BLaER1 treated with 17β-estradiol and CSF1 and Interleukin-3, amounts not matched to agents 10 nM and 100 nM (cell line): ENCODE measurements around the gene ESM1.
"Not testable (repeated sequence)": the region's sequence is repeated elsewhere in the genome, so short reads cannot be mapped to it uniquely, and the experiment has no call there.

Source experiments
- H3K27ac ChIP-seq, 11 experiments: shearing (Covaris generic); formaldehyde crosslinking; 2 replicates each; pipeline ENCODE4 v1.8.1; 2022
- H3K27me3 ChIP-seq, 11 experiments: shearing (Covaris generic); formaldehyde crosslinking; 2 replicates each; pipeline ENCODE4 v1.8.1; 2022
- H3K36me3 ChIP-seq, 11 experiments: shearing (Covaris generic); formaldehyde crosslinking; 2 replicates each; pipeline ENCODE4 v1.8.1; 2022
- H3K4me1 ChIP-seq, 10 experiments: shearing (Covaris generic); formaldehyde crosslinking; 2 replicates each; pipeline ENCODE4 v1.8.1; 2022
- H3K4me2 ChIP-seq, 11 experiments: shearing (Covaris generic); formaldehyde crosslinking; 2 replicates each; pipeline ENCODE4 v1.8.1; 2022
- H3K4me3 ChIP-seq, 10 experiments: shearing (Covaris generic); formaldehyde crosslinking; 2 replicates each; pipeline ENCODE4 v1.8.1; 2022
- H3K9ac ChIP-seq, 11 experiments: shearing (Covaris generic); formaldehyde crosslinking; 2 replicates each; pipeline ENCODE4 v1.8.1; 2022
- H3K9me3 ChIP-seq, 11 experiments: shearing (Covaris generic); formaldehyde crosslinking; replicated peaks in 1 of 11; 2 replicates each; pipeline ENCODE4 v1.8.1; 2022
- H4K20me1 ChIP-seq, 11 experiments: shearing (Covaris generic); formaldehyde crosslinking; 2 replicates each; pipeline ENCODE4 v1.8.1; 2022
- Cebpa-rat ChIP-seq, 11 experiments: shearing (Covaris generic); IDR thresholded peaks; 2 replicates each; pipeline ENCODE4 v1.8.1; 2022

ESM1 gene

DNA sequence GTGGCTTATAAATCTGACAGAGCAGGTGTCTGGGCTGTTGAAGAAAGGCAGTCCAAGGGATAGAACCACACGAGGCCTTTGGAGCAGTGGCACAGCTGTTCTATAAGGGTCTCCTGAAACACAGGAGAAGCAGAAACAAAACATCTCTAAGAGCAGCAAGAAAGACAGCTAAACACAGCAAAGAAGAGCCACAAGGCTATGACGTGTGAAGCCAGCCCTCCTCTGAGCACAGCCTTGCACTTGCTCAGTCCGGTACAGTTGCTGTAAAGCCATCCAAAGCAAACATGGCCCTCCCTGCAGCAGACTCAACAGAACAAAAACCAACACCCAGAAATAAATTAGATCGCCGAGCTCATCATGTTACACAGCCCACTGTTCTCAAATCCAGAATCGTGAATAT lies 36.0 kb upstream of the ESM1 start:
- Histone ChIP-seq H3K4me2 (peak overlapping the region in 4 of 11 experiments; percentile 1 to 44 (median 24); a peak in 4 of 22 replicates), H3K9me3 (peaks cover 0 to 6% (median 2%) of the 10 kb centered on the region in 11 experiments; a peak in 6 of 22 replicates), H3K36me3 (no peaks in the 10 kb centered on the region), H3K27ac (no peak overlapping the region), H3K9ac (no peak overlapping the region), H3K4me3 (no peak overlapping the region), H3K27me3 (no peaks in the 10 kb centered on the region), H3K4me1 (peaks cover 0 to 17% (median 12%) of the 10 kb centered on the region in 10 experiments; a peak in 12 of 20 replicates), H4K20me1 (no peaks in the 10 kb centered on the region)
- no peak for TF ChIP-seq Cebpa-rat (IDR thresholded peaks at IDR 0.05)

- peak overlapping the region in 4 of 11 experiments; percentile 25 to 37 (median 30); a peak in 5 of 22 replicates for H3K4me2 ChIP-seq
- H3K9me3 ChIP-seq, result peaks cover 50 to 90% (median 68%) of the 10 kb centered on the region in 11 experiments
- not testable (repeated sequence) for H3K36me3 ChIP-seq, H3K27ac ChIP-seq, H3K27me3 ChIP-seq, H3K9ac ChIP-seq, H4K20me1 ChIP-seq, H3K4me3 ChIP-seq
- peaks cover 0 to 10% (median 3%) of the 10 kb centered on the region in 10 experiments; a peak in 5 of 20 replicates for H3K4me1 ChIP-seq
Observed at GRCh38 chr5:55010149-55010548, 24.8 kb upstream of the ESM1 start.

DNA sequence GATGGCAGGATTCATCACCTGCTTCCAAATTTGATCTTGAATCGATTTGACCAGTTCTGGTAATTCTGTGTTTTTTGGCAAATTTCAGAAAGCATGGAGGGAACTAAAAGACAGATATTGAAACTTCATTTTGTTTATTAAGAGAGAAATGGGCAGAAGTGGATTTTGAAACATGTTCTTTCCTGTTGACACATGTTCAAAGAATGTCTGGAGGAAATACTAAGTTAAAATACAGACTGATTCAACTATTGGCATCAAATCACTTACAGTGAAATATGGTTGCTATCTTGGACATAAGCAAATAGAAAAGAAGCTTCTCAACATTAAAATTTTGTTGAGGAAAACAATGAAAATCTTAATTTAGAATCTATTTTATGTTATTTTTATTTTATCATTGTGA lies 19.3 kb upstream of the ESM1 start:
- TF ChIP-seq Cebpa-rat (IDR thresholded peaks at IDR 0.05), result no peak
- Histone ChIP-seq H3K27me3 (no peaks in the 10 kb centered on the region), H3K27ac (no peak overlapping the region), H3K9me3 (peaks cover 10 to 44% (median 31%) of the 10 kb centered on the region in 11 experiments; a peak in 19 of 22 replicates), H3K4me2 (no peak overlapping the region), H3K4me3 (no peak overlapping the region), H4K20me1 (no peaks in the 10 kb centered on the region), H3K9ac (no peak overlapping the region), H3K4me1 (no peaks in the 10 kb centered on the region), H3K36me3 (no peaks in the 10 kb centered on the region)

DNA sequence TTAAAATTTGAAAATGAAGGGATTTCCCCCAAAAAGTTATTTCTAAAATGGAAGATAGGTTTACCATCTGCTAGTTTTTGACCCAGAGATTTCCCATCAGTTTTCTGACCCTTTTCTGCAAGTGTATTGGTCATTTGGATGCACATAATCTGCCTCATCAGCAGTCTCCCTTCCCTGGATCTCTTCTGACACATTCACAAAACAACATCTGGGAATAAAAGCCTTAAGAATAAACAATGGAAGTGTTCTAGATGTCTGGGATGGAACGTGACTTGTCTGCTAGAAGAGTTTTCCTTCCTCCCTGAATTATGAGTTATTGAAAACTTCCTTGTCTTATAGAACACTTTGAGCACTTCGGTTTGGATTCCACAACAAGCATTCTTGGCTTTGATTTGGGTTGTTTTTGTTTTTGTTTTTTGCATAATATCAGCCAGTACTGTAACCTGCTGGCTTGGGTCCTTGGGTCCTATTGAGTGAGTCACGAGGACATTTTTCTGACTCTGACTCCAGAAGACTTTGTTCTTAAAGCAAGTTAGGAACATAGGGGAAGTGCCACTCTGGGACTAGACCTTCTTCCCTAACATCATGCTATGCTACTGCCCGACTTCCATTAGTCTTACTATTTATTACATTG lies 18.2 kb upstream of the ESM1 start:
- H3K27me3 ChIP-seq, result no peaks in the 10 kb centered on the region
- H3K9me3 ChIP-seq, result peaks cover 10 to 40% (median 27%) of the 10 kb centered on the region in 11 experiments; a peak in 19 of 22 replicates
- no peaks in the 10 kb centered on the region for H4K20me1 ChIP-seq
- no peaks in the 10 kb centered on the region for H3K36me3 ChIP-seq
- H3K9ac ChIP-seq, result no peak overlapping the region
- no peak for TF ChIP-seq Cebpa-rat (IDR thresholded peaks at IDR 0.05)
- no peak overlapping the region for H3K27ac ChIP-seq
- no peak overlapping the region for H3K4me3 ChIP-seq
- no peaks in the 10 kb centered on the region for H3K4me1 ChIP-seq
- H3K4me2 ChIP-seq, result no peak overlapping the region

GRCh38 chr5:55002166-55002565 lies 16.8 kb upstream of the ESM1 start:
- H3K36me3 ChIP-seq, H3K27ac ChIP-seq, H3K4me1 ChIP-seq, H4K20me1 ChIP-seq, H3K4me2 ChIP-seq, H3K27me3 ChIP-seq, H3K9ac ChIP-seq, H3K4me3 ChIP-seq: not testable (repeated sequence)
- H3K9me3 ChIP-seq, result peaks cover 4 to 38% (median 22%) of the 10 kb centered on the region in 11 experiments; a peak in 18 of 22 replicates

- H3K36me3 ChIP-seq, result no peaks in the 10 kb centered on the region
- H3K4me3 ChIP-seq, result no peak overlapping the region
- H3K27me3 ChIP-seq, result no peaks in the 10 kb centered on the region
- no peak for TF ChIP-seq Cebpa-rat (IDR thresholded peaks at IDR 0.05)
- H3K9ac ChIP-seq, result no peak overlapping the region
- no peak overlapping the region for H3K4me2 ChIP-seq
- H3K27ac ChIP-seq, result no peak overlapping the region
- peaks cover 0 to 22% (median 10%) of the 10 kb centered on the region in 11 experiments; a peak in 12 of 22 replicates for H3K9me3 ChIP-seq
- no peaks in the 10 kb centered on the region for H4K20me1 ChIP-seq
- no peaks in the 10 kb centered on the region for H3K4me1 ChIP-seq
Observed at GRCh38 chr5:54997081-54997480, 11.7 kb upstream of the ESM1 start.

GRCh38 chr5:54996466-54996865 lies 11.1 kb upstream of the ESM1 start:
- Histone ChIP-seq H3K4me3 (no peak overlapping the region), H3K9me3 (peaks cover 0 to 15% (median 10%) of the 10 kb centered on the region in 11 experiments; a peak in 12 of 22 replicates), H3K27ac (no peak overlapping the region), H3K4me2 (no peak overlapping the region), H3K4me1 (no peaks in the 10 kb centered on the region), H4K20me1 (no peaks in the 10 kb centered on the region), H3K27me3 (no peaks in the 10 kb centered on the region), H3K36me3 (no peaks in the 10 kb centered on the region), H3K9ac (no peak overlapping the region)
- TF ChIP-seq Cebpa-rat (IDR thresholded peaks at IDR 0.05), result no peak

- no peak overlapping the region for H3K27ac ChIP-seq
- H3K4me2 ChIP-seq, result no peak overlapping the region
- no peaks in the 10 kb centered on the region for H3K27me3 ChIP-seq
- no peaks in the 10 kb centered on the region for H3K36me3 ChIP-seq
- no peaks in the 10 kb centered on the region for H3K4me1 ChIP-seq
- peaks cover 0 to 15% (median 10%) of the 10 kb centered on the region in 11 experiments; a peak in 12 of 22 replicates for H3K9me3 ChIP-seq
- H3K4me3 ChIP-seq, result no peak overlapping the region
- H3K9ac ChIP-seq, result no peak overlapping the region
- no peaks in the 10 kb centered on the region for H4K20me1 ChIP-seq
- TF ChIP-seq Cebpa-rat (IDR thresholded peaks at IDR 0.05), result no peak
Observed at GRCh38 chr5:54995168-54995567, 9.8 kb upstream of the ESM1 start.

- no peaks in the 10 kb centered on the region for H3K36me3 ChIP-seq
- TF ChIP-seq Cebpa-rat (IDR thresholded peaks at IDR 0.05), result no peak
- no peak overlapping the region for H3K27ac ChIP-seq
- H4K20me1 ChIP-seq, result no peaks in the 10 kb centered on the region
- H3K4me1 ChIP-seq, result no peaks in the 10 kb centered on the region
- no peak overlapping the region for H3K4me2 ChIP-seq
- H3K9me3 ChIP-seq, result peaks cover 0 to 15% (median 10%) of the 10 kb centered on the region in 11 experiments; a peak in 12 of 22 replicates
- no peak overlapping the region for H3K4me3 ChIP-seq
- H3K9ac ChIP-seq, result no peak overlapping the region
- no peaks in the 10 kb centered on the region for H3K27me3 ChIP-seq
Observed at GRCh38 chr5:54994628-54995027, 9.2 kb upstream of the ESM1 start.

- peaks cover 0 to 12% (median 9%) of the 10 kb centered on the region in 11 experiments; a peak in 11 of 22 replicates for H3K9me3 ChIP-seq
- no peaks in the 10 kb centered on the region for H4K20me1 ChIP-seq
- H3K9ac ChIP-seq, result no peak overlapping the region
- no peak overlapping the region for H3K4me3 ChIP-seq
- no peaks in the 10 kb centered on the region for H3K4me1 ChIP-seq
- no peaks in the 10 kb centered on the region for H3K27me3 ChIP-seq
- H3K4me2 ChIP-seq, result no peak overlapping the region
- TF ChIP-seq Cebpa-rat (IDR thresholded peaks at IDR 0.05), result no peak
- no peaks in the 10 kb centered on the region for H3K36me3 ChIP-seq
- H3K27ac ChIP-seq, result no peak overlapping the region
Observed at GRCh38 chr5:54993318-54993717, 7.9 kb upstream of the ESM1 start.
